ENCODE measurements around the gene WBP4.
"Not testable (repeated sequence)": the region's sequence is repeated elsewhere in the genome, so short reads cannot be mapped to it uniquely, and the experiment has no call there.

Gene WBP4, protein sequence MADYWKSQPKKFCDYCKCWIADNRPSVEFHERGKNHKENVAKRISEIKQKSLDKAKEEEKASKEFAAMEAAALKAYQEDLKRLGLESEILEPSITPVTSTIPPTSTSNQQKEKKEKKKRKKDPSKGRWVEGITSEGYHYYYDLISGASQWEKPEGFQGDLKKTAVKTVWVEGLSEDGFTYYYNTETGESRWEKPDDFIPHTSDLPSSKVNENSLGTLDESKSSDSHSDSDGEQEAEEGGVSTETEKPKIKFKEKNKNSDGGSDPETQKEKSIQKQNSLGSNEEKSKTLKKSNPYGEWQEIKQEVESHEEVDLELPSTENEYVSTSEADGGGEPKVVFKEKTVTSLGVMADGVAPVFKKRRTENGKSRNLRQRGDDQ

DNA sequence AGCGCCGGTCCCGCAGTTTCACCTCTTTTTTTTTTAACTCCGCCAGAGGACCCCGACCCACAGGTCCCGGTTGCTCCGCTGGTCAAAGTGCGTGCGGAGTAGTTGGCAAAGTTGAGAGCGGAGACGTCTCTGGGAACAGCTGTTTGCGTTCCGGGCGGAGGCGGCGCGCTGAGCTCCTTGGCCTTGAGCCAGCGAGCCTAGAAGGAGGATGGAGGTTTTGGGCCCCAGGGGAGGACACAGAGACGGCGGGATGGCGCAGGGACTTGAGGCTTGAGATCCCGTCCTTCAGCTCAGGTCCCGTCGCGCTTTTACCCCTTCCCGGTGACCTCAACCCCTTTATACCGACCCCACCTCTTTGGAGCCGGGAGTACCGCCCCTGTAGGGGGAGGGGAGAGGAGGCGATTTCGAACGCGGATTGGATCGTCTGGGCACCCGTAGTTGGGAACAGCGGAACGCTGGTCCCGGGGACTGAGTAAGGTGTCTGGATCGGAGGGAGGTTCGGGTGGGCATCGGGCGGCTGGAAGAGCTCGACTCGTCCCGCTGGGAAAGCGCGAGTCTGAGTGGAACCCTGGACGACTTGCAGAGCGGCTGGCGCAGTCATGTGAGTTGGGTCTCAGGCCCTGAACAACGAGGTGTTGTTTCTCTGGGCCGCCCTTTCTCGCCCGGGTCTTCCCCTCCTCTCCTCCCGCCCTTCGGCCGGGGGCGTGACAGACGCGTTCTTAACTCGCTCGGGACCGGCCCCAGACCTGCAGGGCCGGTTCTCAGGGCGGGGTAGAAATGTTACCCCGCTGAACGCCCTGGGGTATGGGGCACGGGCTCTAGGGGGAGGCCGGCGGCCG lies at the start of gene WBP4:
TSS of gene WBP4 (plus strand) at position 435 of the 839 bp plus-strand sequence. CDS start at position 600, 165 bp downstream.
- DNase-seq, result peak; percentile 92

GRCh38 chr13:41012536-41012935 lies 48.8 kb upstream of the WBP4 start:
- DNase-seq, result no peak

DNA sequence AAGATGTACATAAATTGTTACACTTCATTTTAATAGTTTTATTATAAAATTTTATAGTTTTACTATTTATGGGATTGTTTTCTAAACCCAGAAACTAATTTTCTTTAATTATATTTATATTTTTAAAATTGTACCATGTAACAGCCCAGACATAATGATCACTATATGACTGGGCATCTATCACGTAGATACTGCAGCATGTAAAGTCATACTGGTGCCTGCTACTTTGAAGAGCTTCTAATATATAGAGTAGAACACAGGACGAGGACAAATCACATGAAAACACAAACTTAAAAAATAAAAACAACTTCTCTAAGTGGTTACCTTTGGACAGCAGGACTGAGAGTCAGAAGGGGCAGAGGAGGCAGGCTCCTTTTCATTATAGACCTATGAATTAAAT lies 47.5 kb upstream of the WBP4 start:
- no peak for DNase-seq

DNA sequence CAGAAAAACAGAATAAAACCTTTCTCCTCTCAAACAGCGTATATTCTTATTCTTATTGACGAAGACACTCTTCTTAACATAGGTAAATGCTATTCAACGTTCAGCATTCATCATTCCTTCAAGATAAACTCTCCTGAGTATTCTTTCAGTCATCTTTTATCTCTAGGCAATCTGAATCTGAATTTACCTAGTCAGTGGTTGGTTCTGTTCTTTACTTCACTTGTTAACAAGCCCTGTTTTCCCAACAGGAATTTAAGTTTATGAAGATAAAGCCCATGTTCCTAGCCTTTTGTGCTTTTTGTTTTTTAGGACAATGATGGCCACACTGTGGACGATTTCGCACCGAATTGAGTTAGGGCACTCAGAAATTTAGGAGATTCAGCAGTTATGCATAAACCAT lies 45.4 kb upstream of the WBP4 start:
- no peak for DNase-seq

DNA sequence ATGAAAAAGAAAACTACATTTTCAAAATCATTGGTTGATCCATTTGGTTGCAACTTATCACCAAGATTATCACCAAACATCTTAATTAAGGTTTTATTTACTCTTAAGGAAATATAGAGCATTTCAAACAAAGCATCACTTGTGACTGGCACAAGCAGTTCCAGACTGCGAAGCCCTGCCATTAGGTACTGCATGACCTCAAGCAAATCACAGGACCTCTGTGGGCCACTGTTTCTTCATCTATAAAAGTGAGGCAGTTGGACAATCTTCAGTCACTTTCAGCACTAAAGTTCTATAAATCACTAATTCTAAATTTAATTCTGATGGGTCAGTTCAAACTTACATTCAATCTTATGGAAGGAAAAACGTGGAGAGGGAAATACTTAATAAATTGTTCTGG lies 44.1 kb upstream of the WBP4 start:
- DNase-seq, result peak; percentile 23

GRCh38 chr13:41017817-41018601 lies 43.3 kb upstream of the WBP4 start:
- peak; percentile 41 for DNase-seq

GRCh38 chr13:41018602-41018948 lies 42.7 kb upstream of the WBP4 start:
- DNase-seq, result no peak

DNA sequence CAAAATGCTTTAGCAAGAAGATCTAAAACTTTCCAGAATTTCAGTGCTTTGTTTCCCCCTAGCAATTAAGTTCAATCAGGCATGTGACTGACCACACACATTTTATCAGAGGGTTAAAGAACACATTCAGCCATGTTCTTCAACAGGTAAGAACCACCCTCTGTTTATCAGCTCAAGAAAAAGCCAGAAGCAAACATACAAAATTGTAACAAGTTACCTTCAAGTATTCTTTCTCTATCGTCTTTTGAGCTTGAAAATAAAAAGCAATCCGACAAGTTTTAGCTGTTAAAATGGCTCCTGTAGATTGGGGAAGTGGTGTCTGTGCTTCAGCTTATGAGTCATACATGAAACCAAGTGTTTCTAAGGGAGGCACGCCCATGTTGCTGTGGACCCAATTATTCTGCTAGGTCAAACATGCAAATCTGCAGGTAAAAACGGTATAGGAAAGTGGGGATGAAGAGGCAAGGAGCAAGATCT lies 42.3 kb upstream of the WBP4 start, which contains the start of gene ELF1:
TSS of gene ELF1 (minus strand) at position 306 of the 477 bp plus-strand sequence. CDS start 37,262 bp downstream, outside the sequence.
- peak; percentile 86 for DNase-seq

GRCh38 chr13:41019578-41020347 lies 41.5 kb upstream of the WBP4 start:
- no peak for DNase-seq

- peak; percentile 33 for DNase-seq
These were observed 35.8 kb upstream of the WBP4 start for GRCh38 chr13:41025518-41025917.

- DNase-seq, result no peak
These were observed 34.5 kb upstream of the WBP4 start for GRCh38 chr13:41026788-41027187.

GRCh38 chr13:41028051-41028450 lies 33.3 kb upstream of the WBP4 start:
- no peak for DNase-seq

GRCh38 chr13:41029629-41030028 lies 31.7 kb upstream of the WBP4 start:
- DNase-seq, result peak; percentile 7

DNA sequence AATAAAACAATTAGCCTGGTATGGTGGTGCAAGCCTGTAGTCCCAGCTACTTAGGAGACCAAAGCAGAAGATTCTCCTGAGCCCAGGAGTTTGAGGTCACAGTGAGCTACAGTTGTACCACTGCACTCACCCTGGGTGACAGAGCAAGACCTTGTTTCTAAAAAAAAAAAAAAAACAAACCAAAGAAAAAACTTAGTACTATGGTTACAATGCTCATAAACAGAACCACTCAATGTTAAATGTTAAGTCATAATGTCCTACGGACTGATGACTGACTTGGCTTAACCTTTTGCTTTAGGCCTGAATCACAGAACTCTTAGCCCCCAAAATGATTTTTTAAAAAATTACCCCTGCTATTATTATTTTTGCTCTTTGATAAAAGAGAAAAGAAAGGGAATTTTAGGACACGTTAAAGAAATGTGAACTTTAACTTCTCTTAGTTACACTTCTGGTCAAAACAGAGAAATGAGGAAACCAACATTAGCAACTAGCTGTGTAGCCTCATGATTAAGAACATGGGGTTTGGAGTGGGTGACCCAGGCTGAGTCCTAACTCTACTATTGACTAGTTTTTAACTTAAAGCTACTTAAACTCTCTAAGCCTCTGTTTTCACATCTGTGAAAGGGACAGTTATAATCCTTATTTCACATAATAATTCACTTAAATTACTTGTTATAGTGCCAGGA lies 28.5 kb upstream of the WBP4 start:
- no peak for DNase-seq

DNA sequence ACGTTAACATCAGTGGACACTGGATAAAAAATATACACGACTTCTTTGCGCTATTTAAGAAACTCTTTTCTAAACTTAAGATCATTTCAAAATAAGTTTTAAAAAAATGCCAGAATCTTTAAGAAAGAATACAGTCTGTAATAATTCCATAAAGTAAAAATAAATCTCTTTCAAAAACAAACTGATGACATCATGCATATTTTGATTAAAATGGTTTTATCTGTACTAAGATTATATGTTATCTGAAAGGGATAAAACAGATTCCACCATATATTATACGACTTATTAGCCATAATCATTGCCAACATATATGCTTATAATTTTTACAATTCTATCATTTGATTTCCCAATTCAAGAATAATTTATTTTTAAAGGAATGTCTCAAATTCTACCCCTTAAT lies 26.9 kb upstream of the WBP4 start:
- DNase-seq, result no peak

DNA sequence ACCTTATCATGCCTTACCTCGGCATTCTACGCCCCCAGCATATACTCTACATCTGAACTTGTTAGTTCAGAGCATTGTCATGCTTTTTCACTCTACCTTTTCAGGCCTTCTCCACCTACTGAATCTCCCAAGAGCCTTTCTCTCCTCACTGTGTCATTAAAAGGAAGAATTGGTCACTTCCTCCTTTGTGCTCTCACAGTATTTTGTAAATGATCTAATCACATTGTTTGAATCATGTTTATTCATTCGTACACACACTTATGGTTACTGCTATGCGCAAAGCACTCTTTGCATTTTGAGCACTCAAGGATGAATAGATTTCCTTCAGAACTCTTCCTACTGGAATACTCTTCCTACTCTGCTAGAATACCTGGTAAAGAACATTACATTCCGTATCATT lies 26.4 kb upstream of the WBP4 start:
- DNase-seq, result no peak

GRCh38 chr13:41036557-41036956 lies 24.8 kb upstream of the WBP4 start:
- DNase-seq, result not testable (repeated sequence)

DNA sequence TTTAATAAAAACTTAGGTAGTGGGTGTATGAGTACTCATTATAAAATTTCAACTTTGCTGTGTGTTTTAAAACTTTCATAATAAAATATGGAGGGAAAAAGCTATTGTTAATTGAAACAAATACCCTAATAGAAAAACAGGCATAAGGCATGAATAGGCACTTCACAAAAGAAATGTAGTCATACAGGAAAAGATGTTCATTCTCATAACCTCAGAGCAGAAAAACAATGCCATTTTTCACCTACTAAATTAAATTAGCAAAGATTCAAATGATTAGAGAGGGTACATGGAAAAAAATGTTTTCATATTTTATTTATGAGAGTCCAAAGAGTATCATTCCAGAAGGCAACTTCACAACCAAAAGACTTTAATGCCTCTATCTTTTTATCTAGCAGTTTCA lies 21.6 kb upstream of the WBP4 start:
- DNase-seq, result no peak

DNA sequence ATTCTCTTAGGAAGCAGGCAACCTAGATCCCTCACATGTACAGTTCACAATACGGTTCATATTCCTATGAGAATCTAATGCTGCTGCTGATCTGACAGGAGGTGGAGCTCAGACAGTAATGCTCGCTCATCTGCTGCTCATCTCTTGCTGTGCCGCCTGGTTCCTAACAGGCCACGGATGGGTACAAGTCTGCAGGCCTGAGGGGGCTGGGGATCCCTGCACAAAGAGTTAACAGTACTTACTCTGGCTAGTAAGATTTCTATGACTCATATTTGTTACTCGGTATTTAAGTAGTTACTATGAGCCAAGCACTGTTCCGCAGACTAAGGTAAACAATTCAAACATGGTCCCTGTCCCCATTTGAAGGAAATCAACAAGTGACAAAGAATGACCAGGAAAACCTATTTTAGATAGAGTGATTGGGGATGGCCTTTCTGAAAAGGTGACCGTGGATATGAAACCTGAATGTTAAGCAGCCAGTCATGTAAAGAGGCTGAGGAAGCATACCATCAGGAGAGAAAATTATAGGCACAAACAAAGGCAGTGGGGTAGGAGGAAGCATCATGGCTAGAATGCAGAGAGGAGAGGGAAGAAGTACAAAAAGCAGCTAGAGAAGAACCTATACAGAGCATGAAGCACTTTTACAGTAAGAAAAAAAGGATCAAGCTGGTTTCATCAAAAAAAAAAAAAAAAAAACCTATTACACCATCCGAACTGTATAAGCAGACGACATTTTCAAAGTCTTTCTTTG lies 20.6 kb upstream of the WBP4 start:
- no peak for DNase-seq

DNA sequence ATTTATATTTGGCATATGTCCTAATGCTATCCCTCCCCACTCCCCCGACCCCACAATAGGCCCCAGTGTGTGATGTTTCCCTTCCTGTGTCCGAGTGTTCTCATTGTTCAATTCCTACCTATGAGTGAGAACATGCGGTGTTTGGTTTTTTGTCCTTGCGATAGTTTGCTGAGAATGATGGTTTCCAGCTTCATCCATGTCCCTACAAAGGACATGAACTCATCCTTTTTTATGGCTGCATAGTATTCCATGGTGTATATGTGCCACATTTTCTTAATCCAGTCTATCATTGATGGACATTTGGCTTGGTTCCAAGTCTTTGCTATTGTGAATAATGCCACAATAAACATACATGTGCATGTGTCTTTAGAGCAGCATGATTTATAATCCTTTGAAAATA lies 18.9 kb upstream of the WBP4 start:
- not testable (repeated sequence) for DNase-seq

- DNase-seq, result no peak
These were observed 12.7 kb upstream of the WBP4 start for GRCh38 chr13:41048640-41049039.

All from NCI-H146 (cell line).